Uterus (tissue), 4 donors: ENCODE data around the gene RAB3IL1. TPM values are rescaled to one million over a fixed set of nuclear protein-coding genes. Genes with fewer than 3 reads are reported as not detected.
A peak's percentile ranks its signal among the peaks of the same experiment; 100 is the strongest.

Experiments
- DNase-seq, 2 donors: peaks; one replicate each; pipeline ENCODE4 v3.0.0-alpha.2; 2019 to 2020
- H3K27ac ChIP-seq, 2 donors: fragments of 200-600 bp; sonication (generic); 1 replicate in 1 of 2; 2 replicates in 1 of 2; pipeline ENCODE4 v1.5.1; 2016 to 2018
- H3K27me3 ChIP-seq, 2 donors: fragments of 200-600 bp; sonication (generic); one replicate each; pipeline ENCODE4 v1.5.1; 2018 to 2019; ENCODE audit warnings: control low read depth in 1 of 2
- H3K36me3 ChIP-seq, 2 donors: fragments of 200-600 bp; sonication (generic); one replicate each; pipeline ENCODE4 v1.5.1; 2019; ENCODE audit warnings: control low read depth in 1 of 2
- H3K4me1 ChIP-seq, 2 donors: fragments of 200-600 bp; sonication (generic); one replicate each; pipeline ENCODE4 v1.5.1; 2018 to 2019; ENCODE audit warnings: control low read depth in 1 of 2
- H3K4me3 ChIP-seq, 2 donors: fragments of 200-600 bp; sonication (generic); 1 replicate in 1 of 2; 2 replicates in 1 of 2; pipeline ENCODE4 v1.5.1; 2018 to 2019; ENCODE audit warnings: mild to moderate bottlenecking in 1 of 2
- H3K9me3 ChIP-seq, 2 donors: fragments of 200-600 bp; sonication (generic); one replicate each; pipeline ENCODE4 v1.5.1; 2019; ENCODE audit warnings: control low read depth in 1 of 2
- POLR2A ChIP-seq, 2 donors: fragments of 450-650 bp; IDR thresholded peaks; one replicate each; pipeline ENCODE4 v1.6.1; 2016; ENCODE audit warnings: antibody characterized with exemption in 2 of 2, mild to moderate bottlenecking in 1 of 2, moderate library complexity in 1 of 2
- intact Hi-C: fragments of 100-400 bp; cut with DNase I; formaldehyde crosslinking; loops from one replicate; pipeline ENCODE4 v1.15.1; 2023; ENCODE audit warnings: low total_unique reads
- total RNA-seq, 4 donors: library from RNA; depleted of rRNA in 3 of 4; stranded (reverse); fragments of >200 nt in 3 of 4; gene quantifications; one replicate each; pipeline versions ENCODE4 v1.1.0 to v1.2.4, GENCODE V29; 2014 to 2023
- TF ChIP-seq, protein P1 (sequence below), 4 experiments: fragments of 200-600 bp in 2 of 4; fragments of 450-650 bp in 2 of 4; sonication (generic) in 2 of 4; IDR thresholded peaks; one replicate each; pipeline ENCODE4 v1.5.1; 2016 to 2019; ENCODE audit warnings: antibody characterized with exemption in 4 of 4, mild to moderate bottlenecking in 2 of 4, moderate library complexity in 1 of 4
- donor health status: DM: yes; HTN: yes; CAD: no.

Gene RAB3IL1
- total RNA-seq, 4 donors from 2014 or later: 12.6 to 60.3 (median 26.8) TPM

DNA sequence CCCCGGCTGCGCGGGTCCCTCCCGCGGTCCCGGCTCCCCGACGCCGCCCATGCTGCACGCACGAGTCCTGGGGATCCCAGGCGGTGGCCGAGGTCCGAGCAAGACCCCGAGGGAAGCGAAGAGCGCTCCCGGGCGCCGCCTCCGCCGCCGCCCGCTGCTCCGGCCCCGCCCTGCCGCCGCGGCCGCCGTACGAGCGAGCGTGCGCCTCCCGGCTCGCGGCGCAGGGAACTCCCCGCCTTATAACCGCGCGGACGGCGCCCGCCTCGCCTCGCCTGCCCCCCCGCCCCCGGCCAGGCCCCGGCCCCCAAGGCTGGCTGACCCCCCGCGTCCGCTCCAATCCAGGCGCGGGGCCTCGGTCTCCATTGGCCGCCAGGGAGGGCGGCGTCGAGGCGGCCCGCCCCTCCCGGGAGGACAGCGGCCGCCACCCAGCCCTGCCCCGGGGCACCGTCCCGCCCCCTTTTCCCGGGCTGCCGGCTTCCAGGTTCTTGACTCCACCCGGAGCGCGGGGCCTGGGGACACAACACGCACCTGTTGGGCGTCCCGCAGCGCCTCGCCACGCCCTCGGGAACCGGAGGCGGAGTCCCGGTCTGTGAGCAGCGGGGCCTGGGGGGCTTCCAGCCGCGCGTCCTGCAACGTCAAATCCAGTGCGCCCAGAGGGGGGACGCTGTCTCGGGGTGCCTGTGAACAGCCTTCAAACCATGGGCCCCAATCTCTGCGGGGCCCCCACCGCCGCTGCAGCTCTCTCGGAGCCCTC lies 25.9 kb downstream of the RAB3IL1 start, which contains the start of gene FADS3:
FADS3 (minus strand) TSS at position 215 of the 754 bp plus-strand sequence; CDS start at position 51, 164 bp downstream.
- Histone ChIP-seq H3K4me3 (peak within 1 kb of the TSS; percentile 41 to 96), H3K4me1 (peaks cover 0 to 9% of the 10 kb centered on the region in 2 donors), H3K36me3 (no peaks in the 10 kb centered on the region), H3K9me3 (no peaks in the 10 kb centered on the region), H3K27ac (peak within 1 kb of the TSS; percentile 78 to 97), H3K27me3 (no peaks in the 10 kb centered on the region)
- TF ChIP-seq POLR2A (IDR thresholded peaks at IDR 0.05): peak; percentile 74
- TF ChIP-seq, protein P1, sequence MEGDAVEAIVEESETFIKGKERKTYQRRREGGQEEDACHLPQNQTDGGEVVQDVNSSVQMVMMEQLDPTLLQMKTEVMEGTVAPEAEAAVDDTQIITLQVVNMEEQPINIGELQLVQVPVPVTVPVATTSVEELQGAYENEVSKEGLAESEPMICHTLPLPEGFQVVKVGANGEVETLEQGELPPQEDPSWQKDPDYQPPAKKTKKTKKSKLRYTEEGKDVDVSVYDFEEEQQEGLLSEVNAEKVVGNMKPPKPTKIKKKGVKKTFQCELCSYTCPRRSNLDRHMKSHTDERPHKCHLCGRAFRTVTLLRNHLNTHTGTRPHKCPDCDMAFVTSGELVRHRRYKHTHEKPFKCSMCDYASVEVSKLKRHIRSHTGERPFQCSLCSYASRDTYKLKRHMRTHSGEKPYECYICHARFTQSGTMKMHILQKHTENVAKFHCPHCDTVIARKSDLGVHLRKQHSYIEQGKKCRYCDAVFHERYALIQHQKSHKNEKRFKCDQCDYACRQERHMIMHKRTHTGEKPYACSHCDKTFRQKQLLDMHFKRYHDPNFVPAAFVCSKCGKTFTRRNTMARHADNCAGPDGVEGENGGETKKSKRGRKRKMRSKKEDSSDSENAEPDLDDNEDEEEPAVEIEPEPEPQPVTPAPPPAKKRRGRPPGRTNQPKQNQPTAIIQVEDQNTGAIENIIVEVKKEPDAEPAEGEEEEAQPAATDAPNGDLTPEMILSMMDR (IDR thresholded peaks at IDR 0.05): peak in 1 of 4 experiments; percentile 13
- intact Hi-C loops: loop anchor here (10.0 kb wide), 1 partner anchor 97 kb away; the partner anchor contains the start of genes FEN1 and TMEM258
- peak; percentile 86 to 87 for DNase-seq

DNA sequence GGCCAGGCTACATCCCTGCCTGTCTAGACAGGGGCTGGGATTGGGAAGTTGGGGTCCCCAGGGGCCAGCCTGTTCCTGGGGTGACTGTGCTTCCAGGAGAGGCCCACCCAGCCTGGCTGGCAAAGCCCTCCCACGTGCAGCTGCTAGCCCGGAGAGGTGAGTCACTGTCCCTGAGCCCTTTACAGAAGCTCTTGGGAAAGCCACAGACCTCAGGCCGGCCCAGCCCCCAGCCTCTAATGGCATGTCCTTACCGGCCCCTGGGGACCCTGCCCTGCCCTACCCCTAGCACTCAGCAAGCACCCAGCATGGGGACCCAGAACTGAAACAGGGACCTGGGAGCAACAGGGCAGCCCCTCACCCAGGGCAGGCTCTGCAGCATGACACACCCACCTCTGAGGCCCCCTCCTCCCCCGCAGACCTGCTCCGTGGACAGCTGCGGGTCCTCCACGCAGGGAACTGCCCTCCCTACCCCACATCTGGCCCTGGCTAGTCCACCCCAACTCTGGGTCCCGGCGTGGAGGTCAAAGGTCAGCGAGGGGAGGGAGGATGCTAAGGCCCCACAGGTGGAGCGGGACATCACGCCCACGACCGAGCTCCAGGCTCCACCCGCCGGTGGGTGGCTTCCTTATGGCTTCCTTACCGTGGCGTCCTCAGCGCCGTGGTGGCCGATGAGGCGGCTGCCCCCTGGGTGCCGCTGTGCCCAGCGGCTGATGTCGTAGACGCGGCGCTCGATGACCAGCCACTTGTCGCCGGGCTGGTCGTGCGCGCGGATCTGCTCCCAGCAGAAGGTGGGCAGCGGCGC lies 26.6 kb downstream of the RAB3IL1 start:
- peak; percentile 60 to 69 for DNase-seq
- TF ChIP-seq, protein P1 (IDR thresholded peaks at IDR 0.05): no peak
- no peak for TF ChIP-seq POLR2A (IDR thresholded peaks at IDR 0.05)
- Histone ChIP-seq H3K4me1 (peaks cover 0 to 9% of the 10 kb centered on the region in 2 donors), H3K27me3 (no peaks in the 10 kb centered on the region), H3K4me3 (peak overlapping the region; percentile 41 to 96), H3K36me3 (no peaks in the 10 kb centered on the region), H3K9me3 (no peaks in the 10 kb centered on the region), H3K27ac (peak overlapping the region; percentile 78 to 97)
- intact Hi-C loops: loop anchor here (10.0 kb wide), 1 partner anchor 96 kb away; the partner anchor contains the start of genes FEN1 and TMEM258

DNA sequence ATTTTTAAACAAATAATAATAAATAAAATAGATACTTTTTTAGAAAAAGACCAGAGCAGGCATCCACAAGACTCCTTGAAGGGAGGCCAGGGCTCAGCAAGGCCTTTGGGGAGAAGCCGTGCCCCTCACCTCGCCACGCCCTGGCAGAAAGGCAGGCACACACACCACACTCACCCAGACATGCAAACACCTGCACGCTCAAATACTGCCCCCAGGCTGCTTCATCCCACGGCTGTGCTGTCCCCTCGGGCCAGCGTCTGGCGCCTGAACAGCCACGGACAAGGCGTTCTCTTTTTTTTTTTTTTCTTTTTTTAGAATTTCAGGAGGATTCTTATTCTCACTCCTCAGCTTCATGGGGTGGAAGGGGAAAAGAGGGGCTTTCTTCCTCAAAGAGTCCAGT lies 27.5 kb downstream of the RAB3IL1 start:
- Histone ChIP-seq H3K4me3 (no peak overlapping the region), H3K4me1 (peaks cover 0 to 9% of the 10 kb centered on the region in 2 donors), H3K9me3 (no peaks in the 10 kb centered on the region), H3K27me3 (no peaks in the 10 kb centered on the region), H3K27ac (peak overlapping the region; percentile 78 to 97), H3K36me3 (no peaks in the 10 kb centered on the region)
- TF ChIP-seq, protein P1 (IDR thresholded peaks at IDR 0.05): no peak
- no peak for TF ChIP-seq POLR2A (IDR thresholded peaks at IDR 0.05)
- DNase-seq: no peak
- intact Hi-C loops: loop anchor here (10.0 kb wide), 1 partner anchor 95 kb away; the partner anchor contains the start of genes FEN1 and TMEM258

DNA sequence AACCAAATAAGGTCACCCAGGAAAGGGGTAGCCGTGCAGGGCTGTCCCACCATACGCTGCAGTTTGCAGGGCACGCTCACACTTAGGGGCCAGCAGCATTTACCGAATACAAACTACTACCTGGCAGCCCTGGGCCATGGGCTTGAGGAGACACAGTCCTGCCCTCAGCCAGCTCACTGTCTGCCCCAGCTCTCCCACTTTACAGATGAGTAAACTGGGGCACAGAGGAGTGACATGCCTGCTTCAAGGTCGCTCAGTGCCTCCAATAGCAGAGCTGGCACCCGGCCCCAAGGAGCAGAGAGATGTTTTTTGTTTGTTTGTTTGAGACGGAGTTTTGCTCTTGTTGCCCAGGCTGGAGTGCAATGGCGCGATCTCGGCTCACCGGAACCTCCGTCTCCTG lies 28.8 kb downstream of the RAB3IL1 start:
- Histone ChIP-seq H3K4me1 (peaks cover 0 to 9% of the 10 kb centered on the region in 2 donors), H3K27me3 (no peaks in the 10 kb centered on the region)
- intact Hi-C loops: no loop called here

More for the DNA sequence above, 28.8 kb downstream of the RAB3IL1 start:
- Histone ChIP-seq H3K27ac (peak overlapping the region; percentile 43 to 48), H3K36me3 (no peaks in the 10 kb centered on the region), H3K9me3 (no peaks in the 10 kb centered on the region), H3K4me3 (no peak overlapping the region)
- no peak for TF ChIP-seq POLR2A (IDR thresholded peaks at IDR 0.05)
- TF ChIP-seq, protein P1 (IDR thresholded peaks at IDR 0.05): no peak
- DNase-seq: no peak
